Heart right ventricle (tissue), 16 donors: ENCODE measurements around the gene PXDN. TPM values are rescaled to one million over a fixed set of nuclear protein-coding genes. Genes with fewer than 3 reads are reported as not detected.

Experiments used
- ATAC-seq, 8 donors: fragments of 200-7000 bp; cut with Tn5 transposase; one replicate each; pipeline ENCODE4 v1.9.1; 2020; ENCODE audit warnings: mild to moderate bottlenecking in 8 of 8, moderate library complexity in 8 of 8, moderate number of reproducible peaks in 1 of 8
- DNase-seq, 2 donors: peaks; one replicate each; pipeline ENCODE4 v3.0.0-alpha.2; 2020
- H3K27ac ChIP-seq, 10 donors: fragments of 200-600 bp; sonication (generic) in 2 of 10; one replicate each; pipeline versions ENCODE4 v1.5.0 to v1.8.0; 2020 to 2022; ENCODE audit warnings: mild to moderate bottlenecking in 3 of 10
- H3K27me3 ChIP-seq, 7 donors: fragments of 200-600 bp; one replicate each; pipeline ENCODE4 v1.8.0; 2021 to 2022; ENCODE audit warnings: mild to moderate bottlenecking in 2 of 7
- H3K36me3 ChIP-seq, 9 donors: fragments of 200-600 bp; sonication (generic) in 1 of 9; one replicate each; pipeline versions ENCODE4 v1.5.0 to v1.8.0; 2020 to 2022; ENCODE audit warnings: mild to moderate bottlenecking in 2 of 9
- H3K4me1 ChIP-seq, 9 donors: fragments of 200-600 bp; sonication (generic) in 1 of 9; one replicate each; pipeline versions ENCODE4 v1.5.0 to v1.8.0; 2020 to 2022; ENCODE audit warnings: mild to moderate bottlenecking in 4 of 9
- H3K4me3 ChIP-seq, 10 donors: fragments of 200-600 bp; sonication (generic) in 2 of 10; one replicate each; pipeline versions ENCODE4 v1.5.0 to v1.8.0; 2020 to 2022; ENCODE audit warnings: mild to moderate bottlenecking in 7 of 10, moderate library complexity in 2 of 10
- H3K9me3 ChIP-seq, 11 donors: fragments of 200-600 bp in 10 of 11; sonication (generic) in 2 of 11; one replicate each; pipeline versions ENCODE4 v1.5.0 to v1.8.0; 2013 to 2022; ENCODE audit warnings: mild to moderate bottlenecking in 2 of 11, control low read depth in 1 of 11, moderate library complexity in 1 of 11
- CTCF ChIP-seq, 9 donors: fragments of 200-600 bp; sonication (generic) in 2 of 9; IDR thresholded peaks; one replicate each; pipeline versions ENCODE4 v1.5.0 to v1.8.0; 2021 to 2022; ENCODE audit warnings: antibody characterized with exemption in 9 of 9, mild to moderate bottlenecking in 5 of 9, moderate library complexity in 1 of 9
- WGBS, 2 donors: extraction: QIAGEN DNeasy Blood & Tissue Kit; methylation state at CpG; one replicate each; pipeline ENCODE4 v1.1.7; 2013; ENCODE audit warnings: inconsistent platforms in 1 of 2; 5-methylcytosine and 5-hydroxymethylcytosine counted together
- intact Hi-C, 10 donors: fragments of 100-400 bp; cut with DNase I; formaldehyde crosslinking; loops; one replicate each; pipeline versions ENCODE4 v1.11.1 to v1.14.2; 2022
- polyA plus RNA-seq, 2 donors: library from polyadenylated mRNA; stranded (reverse); fragments of 200-250 nt; gene quantifications; one replicate each; pipeline ENCODE4 v1.2.3, GENCODE V29; 2013
- total RNA-seq, 10 donors: library from RNA; stranded (reverse); fragmentation: NEBNext Ultra II Directional in 3 of 10; extraction: Animal tissue kit (Norgen Biotek cat#: 25700) in 3 of 10; gene quantifications; one replicate each; pipeline versions ENCODE4 v1.2.1 to v1.2.4, GENCODE V29; 2021 to 2023
- donor health status: Arrhythmogenic right ventricular cardiomyopathy.
- donor health status: ischemic (EF 13 %, LVEDD 7.1; RV severe dilation, severe dysfunction).
- donor health status: healthy with polysubstance abuse.
- donor health status: DM: no; HTN: yes; CAD: no.
- donor health status: DM: no; HTN: no; CAD: no.
- donor health status: ischemic (EF 25% LVEDD 6.9; RV normal size, moderate dysfunction).
- donor health status: ischemic (EF 25% LVEDD 5.7; RV mildly dilated, moderate dysfunction).
- donor health status: healthy.
- donor health status: DM: yes; HTN: yes; CAD: no.
- donor health status: Ischemic cardiomyopathy.
- donor health status: ischemic (EF 35%, LVEDD 5.7; RV mildly dilated, moderate dysfunction).
- donor health status: nonischemic (EF 11% LVEDD 7.7; RV severe dilation, severe dysfunction).
- donor health status: DM: yes; HTN: yes; CAD: no.
- donor health status: PGD.
- donor health status: ischemic (EF 29% LVEDD 5.4; RV normal size, mild dysfunction).
- donor health status: nonischemic (EF 23%, LVEDD 6.1; RV moderate dilation, normal function).

PXDN gene
- total and polyA plus RNA-seq, 12 donors = 7.8 to 65.0 (median 18.9) TPM

GRCh38 chr2:1609040-1609439 lies 135.3 kb downstream of the PXDN start:
- TF ChIP-seq CTCF (IDR thresholded peaks at IDR 0.05) = no peak
- intact Hi-C loops = loop anchor here in 1 of 10 donors (5.0 kb wide), 1 partner anchor 133 kb away; the partner anchor contains the start of gene PXDN
- Histone ChIP-seq H3K27me3 (peaks cover 0 to 7% (median 0%) of the 10 kb centered on the region in 7 donors), H3K4me3 (no peak overlapping the region), H3K4me1 (peaks cover 14 to 43% (median 25%) of the 10 kb centered on the region in 9 donors), H3K27ac (peak overlapping the region in 2 of 10 donors; percentile 7 to 84), H3K36me3 (no peaks in the 10 kb centered on the region), H3K9me3 (no peaks in the 10 kb centered on the region)
- DNase-seq (no peak), ATAC-seq (no peak)
- 72 to 73% methylated on average over 3 of the region's 3 CpGs for WGBS, 2 donors

DNA sequence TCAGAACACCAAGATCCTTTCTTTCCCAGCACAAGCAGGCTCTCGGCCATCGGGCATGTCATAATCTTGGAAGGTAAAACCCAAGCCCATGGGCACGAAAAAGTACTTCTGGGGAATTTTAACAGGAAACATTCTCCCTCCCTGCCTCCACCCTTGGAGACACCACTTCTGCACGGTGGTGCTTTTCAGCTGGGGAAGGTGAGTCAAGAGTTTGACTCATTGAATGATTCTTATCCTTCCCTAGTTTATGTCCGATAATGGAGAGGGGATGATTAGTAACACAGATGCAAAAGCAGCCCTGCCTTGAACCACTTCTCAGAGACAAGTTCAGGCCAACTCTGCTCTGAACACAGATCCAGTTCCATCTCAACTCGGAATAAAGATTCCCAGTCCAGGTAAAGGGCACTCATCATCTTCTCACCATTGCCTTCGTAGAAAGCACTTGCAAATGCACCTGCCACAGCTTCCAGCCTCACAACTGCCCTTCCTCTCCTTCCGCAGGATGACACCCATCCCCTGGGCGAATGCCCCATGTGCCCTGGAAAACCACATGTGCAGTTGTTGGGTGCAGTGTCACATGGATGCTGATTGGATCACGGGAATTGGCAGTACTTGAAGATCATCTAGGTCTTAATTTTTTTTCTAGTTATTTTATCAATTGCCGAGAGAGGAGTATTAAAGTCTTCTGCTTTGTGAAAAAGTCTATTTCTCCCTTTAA lies 136.2 kb downstream of the PXDN start:
- peaks cover 0 to 7% (median 0%) of the 10 kb centered on the region in 7 donors for H3K27me3 ChIP-seq
- no peak overlapping the region for H3K4me3 ChIP-seq
- no peaks in the 10 kb centered on the region for H3K36me3 ChIP-seq
- peaks cover 14 to 35% (median 21%) of the 10 kb centered on the region in 9 donors for H3K4me1 ChIP-seq
- no peak for TF ChIP-seq CTCF (IDR thresholded peaks at IDR 0.05)
- intact Hi-C loops = loop anchor here in 1 of 10 donors (5.0 kb wide), 1 partner anchor 134 kb away; the partner anchor contains the start of gene PXDN
- no peaks in the 10 kb centered on the region for H3K9me3 ChIP-seq
- no peak for ATAC-seq
- 70 to 78% methylated on average over 11 of the region's 11 CpGs for WGBS, 2 donors
- no peak for DNase-seq
- H3K27ac ChIP-seq = peak overlapping the region in 6 of 10 donors; percentile 15 to 84 (median 56)

DNA sequence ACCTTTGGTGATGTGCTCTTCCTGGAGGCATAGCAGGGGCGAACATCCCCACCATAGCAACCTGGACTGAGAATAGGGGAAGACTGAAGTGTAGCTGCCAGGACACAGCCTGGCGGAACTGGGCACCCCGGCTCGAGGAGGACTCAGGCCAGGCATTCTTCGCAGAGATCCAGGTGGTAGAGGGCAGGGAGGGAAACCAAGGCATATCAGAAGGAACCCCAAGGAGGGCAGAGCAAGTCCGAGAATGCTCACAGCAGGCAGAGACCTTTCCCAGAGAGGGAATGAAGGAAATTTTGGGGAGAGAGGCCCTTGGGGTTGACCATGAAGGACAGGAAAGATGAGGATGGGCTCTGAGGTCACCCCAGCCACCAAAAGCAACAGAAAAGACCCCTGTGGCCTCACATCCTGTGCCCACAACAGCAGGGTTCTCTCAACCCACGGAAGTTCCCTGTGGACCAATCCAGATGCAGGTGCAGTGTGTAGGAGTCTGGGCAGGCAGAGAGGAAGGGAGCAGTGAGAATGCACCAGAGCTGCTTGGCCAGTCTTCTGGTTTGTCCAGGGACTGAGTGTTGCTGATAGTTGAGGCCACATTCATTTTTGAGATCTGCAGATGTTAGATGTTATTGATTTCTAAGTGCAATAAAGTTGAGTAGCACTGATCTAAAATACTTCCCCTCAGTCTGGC lies 136.9 kb downstream of the PXDN start:
- TF ChIP-seq CTCF (IDR thresholded peaks at IDR 0.05) = no peak
- ATAC-seq = peak in 3 of 8 donors; percentile 27 to 54 (median 29)
- Histone ChIP-seq H3K4me1 (peaks cover 14 to 41% (median 22%) of the 10 kb centered on the region in 9 donors), H3K36me3 (no peaks in the 10 kb centered on the region), H3K9me3 (no peaks in the 10 kb centered on the region), H3K27me3 (peaks cover 0 to 7% (median 0%) of the 10 kb centered on the region in 7 donors), H3K4me3 (no peak overlapping the region), H3K27ac (peak overlapping the region in 7 of 10 donors; percentile 17 to 84 (median 69))
- DNase-seq = no peak
- intact Hi-C loops = loop anchor here in 1 of 10 donors (5.0 kb wide), 1 partner anchor 135 kb away; the partner anchor contains the start of gene PXDN
- 83 to 90% methylated on average over 7 of the region's 7 CpGs for WGBS, 2 donors
